ENCODE measurements around the gene LMF1.
"Not testable (repeated sequence)": the region's sequence is repeated elsewhere in the genome, so short reads cannot be mapped to it uniquely, and the experiment has no call there.

LMF1 gene

GRCh38 chr16:842711-843560, 127.8 kb downstream of the LMF1 start:
- no peak for DNase-seq

- no peak for DNase-seq
Measured at GRCh38 chr16:842061-842476, 128.7 kb downstream of the LMF1 start.

GRCh38 chr16:841455-842060, 129.2 kb downstream of the LMF1 start:
- DNase-seq: no peak

- DNase-seq: no peak
Measured at GRCh38 chr16:840561-841454, 130.0 kb downstream of the LMF1 start.

- no peak for DNase-seq
Measured at GRCh38 chr16:839643-840408, 131.0 kb downstream of the LMF1 start.

- DNase-seq: no peak
Measured at GRCh38 chr16:838741-839140, 132.0 kb downstream of the LMF1 start.

- DNase-seq: not testable (repeated sequence)
Measured at GRCh38 chr16:836822-837221, 134.0 kb downstream of the LMF1 start.

- no peak for DNase-seq
Measured at GRCh38 chr16:836221-836620, 134.6 kb downstream of the LMF1 start.

GRCh38 chr16:835373-835772, 135.4 kb downstream of the LMF1 start:
- DNase-seq: no peak

- DNase-seq: no peak
Measured at GRCh38 chr16:833411-833810, 137.4 kb downstream of the LMF1 start.

GRCh38 chr16:832652-833336, 138.0 kb downstream of the LMF1 start:
- DNase-seq: no peak

- DNase-seq: no peak
Measured at GRCh38 chr16:831571-832413, 139.0 kb downstream of the LMF1 start.

GRCh38 chr16:830871-831570, 139.8 kb downstream of the LMF1 start:
- DNase-seq: no peak

GRCh38 chr16:830107-830870, 140.5 kb downstream of the LMF1 start:
- no peak for DNase-seq

GRCh38 chr16:828891-829290, 141.9 kb downstream of the LMF1 start:
- DNase-seq: no peak

- DNase-seq: no peak
Measured at GRCh38 chr16:827513-827912, 143.3 kb downstream of the LMF1 start.

GRCh38 chr16:825341-826061, 145.3 kb downstream of the LMF1 start:
- no peak for DNase-seq

GRCh38 chr16:824601-825000, 146.2 kb downstream of the LMF1 start:
- no peak for DNase-seq

- DNase-seq: no peak
Measured at GRCh38 chr16:824194-824593, 146.6 kb downstream of the LMF1 start.

Measured in CD4-positive, alpha-beta T cell treated with Interleukin-17A for 1 hour (primary cell).